Activated CD8-positive, alpha-beta memory T cell treated with anti-CD3 and anti-CD28 coated beads, Interleukin-2, amount 10 ng/mL, durations not matched to agents 7 days and 5 days (primary cell): Measurements from ENCODE around the gene DCTN3. TPM values are rescaled to one million over a fixed set of nuclear protein-coding genes. Genes with fewer than 3 reads are reported as not detected.

ENCODE experiments used
- ATAC-seq: fragments of 150-1000 bp; cut with Tn5 transposase; one replicate; pipeline ENCODE4 v1.10.0; 2021; ENCODE audit warnings: moderate library complexity
- CTCF ChIA-PET: fragments of 350-600 bp; sonication (Branson Sonifier 250); formaldehyde crosslinking; loops from one replicate; lab custom pipeline; 2021; ENCODE audit warnings: antibody characterized with exemption; lab: Charles Lee
- DNase-seq: peaks from one replicate; pipeline ENCODE4 v3.0.0-alpha.2; 2020
- H3K27ac Mint-ChIP-seq: one replicate; pipeline ENCODE4 v1.8.0; 2021; ENCODE audit warnings: mild to moderate bottlenecking, mixed read lengths
- H3K27me3 Mint-ChIP-seq: one replicate; pipeline ENCODE4 v1.8.0; 2021; ENCODE audit warnings: mixed read lengths
- H3K36me3 Mint-ChIP-seq: one replicate; pipeline ENCODE4 v1.8.0; 2021; ENCODE audit warnings: mild to moderate bottlenecking, mixed read lengths
- H3K4me1 Mint-ChIP-seq: one replicate; pipeline ENCODE4 v1.8.0; 2021; ENCODE audit warnings: mixed read lengths
- H3K4me3 Mint-ChIP-seq: one replicate; pipeline ENCODE4 v1.8.0; 2021; ENCODE audit warnings: mild to moderate bottlenecking, moderate library complexity, mixed read lengths
- H3K9me3 Mint-ChIP-seq: one replicate; pipeline ENCODE4 v1.8.0; 2022; ENCODE audit warnings: low read depth, mixed read lengths
- total RNA-seq, 2 experiments: library from RNA; stranded (reverse); gene quantifications; one replicate each; pipeline ENCODE4 v1.2.3, GENCODE V29; 2021

Gene DCTN3
- total RNA-seq, 2 experiments from 2014 or later: 106 to 120 TPM

- Mint-ChIP-seq H3K4me3 (peak within 1 kb of the TSS; percentile 63), H3K36me3 (peaks cover 6% of the 10 kb centered on the region), H3K27ac (no peak within 1 kb of the TSS), H3K4me1 (peaks cover 12% of the 10 kb centered on the region), H3K9me3 (no peaks in the 10 kb centered on the region), H3K27me3 (peaks cover 62% of the 10 kb centered on the region)
- ATAC-seq (peak; percentile 72), DNase-seq (no peak)
- CTCF ChIA-PET: interaction anchor here (0.8 to 12.5 kb wide), 5 partner anchors 10 to 251 kb away, joined by 3 to 293 read pairs (median 4); partner anchors contain the start of genes DCTN3 and RPP25L
These were observed 8.6 kb upstream of the DCTN3 start, which contains the start of gene ARID3C for GRCh38 chr9:34628656-34629490. Gene ARID3C, minus strand, starts transcription at chr9:34629066. Its CDS starts 1,052 bp downstream, at chr9:34628014.

DNA sequence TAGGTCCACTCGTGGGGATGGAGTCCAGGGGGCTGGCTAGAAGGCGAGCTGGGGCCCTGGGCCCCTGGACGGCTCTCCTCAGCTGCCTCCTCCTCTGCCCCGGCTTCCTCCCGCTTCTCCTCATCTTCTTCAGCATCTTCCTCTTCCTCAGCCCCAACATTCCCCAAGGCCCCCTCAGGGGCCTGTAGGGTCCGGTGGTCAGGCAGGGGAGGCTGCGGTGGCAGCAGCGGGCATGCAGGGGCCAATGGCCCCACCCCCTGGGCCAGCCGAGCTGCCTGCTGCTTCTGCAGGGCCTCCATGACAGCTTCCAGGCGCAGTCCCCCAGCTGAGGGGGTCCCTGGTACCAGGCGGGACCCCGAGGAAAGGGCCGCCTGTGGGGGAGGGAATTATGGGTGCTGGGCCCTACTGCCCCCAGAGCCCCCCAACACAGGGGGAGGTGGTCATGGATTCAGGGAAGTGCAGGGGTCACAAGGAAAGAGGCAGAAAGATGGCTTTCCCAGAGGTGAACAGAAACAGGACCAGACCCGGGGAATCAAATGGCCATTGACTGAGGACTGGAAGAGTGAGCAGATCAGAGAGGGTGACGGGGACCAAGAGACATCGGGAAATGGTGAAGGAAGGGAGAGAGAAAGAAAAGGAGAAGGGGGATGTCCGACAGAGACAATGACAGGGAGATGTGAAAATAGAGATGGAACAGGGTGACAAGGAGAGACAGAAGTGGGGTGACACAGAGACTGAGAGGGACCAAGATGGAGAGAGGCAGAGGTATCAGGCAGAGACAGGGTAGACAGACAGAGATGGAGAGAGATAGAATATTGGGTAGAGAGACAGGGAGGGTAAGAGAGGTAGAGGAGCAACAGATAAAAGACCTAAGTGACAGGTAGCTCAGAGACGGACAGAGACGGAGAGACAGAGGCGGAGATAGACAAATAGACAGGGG is 7.7 kb upstream of the DCTN3 start:
- Mint-ChIP-seq H3K4me3 (peak overlapping the region; percentile 63), H3K9me3 (no peaks in the 10 kb centered on the region), H3K36me3 (peaks cover 6% of the 10 kb centered on the region), H3K27me3 (peaks cover 68% of the 10 kb centered on the region), H3K4me1 (peaks cover 13% of the 10 kb centered on the region), H3K27ac (no peak overlapping the region)
- DNase-seq: no peak
- CTCF ChIA-PET: interaction anchor here (0.9 to 1.6 kb wide), 2 partner anchors 11 to 25 kb away, joined by 4 to 5 read pairs; no protein-coding TSS in a partner anchor
- ATAC-seq: peak; percentile 7

DNA sequence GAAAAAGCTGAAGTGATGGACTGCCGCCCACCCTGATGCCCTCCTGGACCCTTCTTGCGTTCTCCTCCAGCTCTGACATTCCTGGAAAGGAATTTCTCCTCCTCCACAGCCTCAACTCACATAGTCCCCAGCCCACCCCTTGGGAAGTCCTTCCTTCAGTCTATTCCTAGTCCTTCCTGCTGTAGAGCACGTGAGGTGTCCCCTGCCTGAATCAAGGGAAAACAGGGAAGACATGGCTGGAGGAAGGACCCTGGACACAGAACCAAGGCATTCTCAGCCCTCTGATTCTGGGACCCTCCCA is 4.8 kb upstream of the DCTN3 start:
- ATAC-seq (no peak), DNase-seq (no peak)
- Mint-ChIP-seq H3K27me3 (peaks cover 72% of the 10 kb centered on the region), H3K27ac (no peak overlapping the region), H3K4me3 (no peak overlapping the region), H3K36me3 (peaks cover 3% of the 10 kb centered on the region), H3K4me1 (peaks cover 19% of the 10 kb centered on the region), H3K9me3 (no peaks in the 10 kb centered on the region)
- CTCF ChIA-PET: interaction anchor here (0.9 to 16.1 kb wide), 3 partner anchors 10 to 13 kb away, joined by 3 to 293 read pairs (median 5); partner anchors contain the start of genes ARID3C, RPP25L and SIGMAR1

GRCh38 chr9:34624475-34625185 is 4.3 kb upstream of the DCTN3 start:
- CTCF ChIA-PET: interaction anchor here (0.9 to 16.1 kb wide), 3 partner anchors 10 to 12 kb away, joined by 3 to 293 read pairs (median 5); partner anchors contain the start of genes ARID3C, RPP25L and SIGMAR1
- ATAC-seq: no peak
- Mint-ChIP-seq H3K4me3 (no peak overlapping the region), H3K9me3 (no peaks in the 10 kb centered on the region), H3K27me3 (peaks cover 67% of the 10 kb centered on the region), H3K4me1 (peaks cover 21% of the 10 kb centered on the region), H3K27ac (no peak overlapping the region), H3K36me3 (peaks cover 3% of the 10 kb centered on the region)
- DNase-seq: no peak

GRCh38 chr9:34623374-34624235 is 3.3 kb upstream of the DCTN3 start:
- peaks cover 60% of the 10 kb centered on the region for H3K27me3 Mint-ChIP-seq
- peaks cover 3% of the 10 kb centered on the region for H3K36me3 Mint-ChIP-seq
- H3K9me3 Mint-ChIP-seq: no peaks in the 10 kb centered on the region
- CTCF ChIA-PET: interaction anchor here (0.6 to 16.1 kb wide), 4 partner anchors 10 to 244 kb away, joined by 3 to 293 read pairs (median 4); partner anchors contain the start of genes ARID3C and SIGMAR1
- no peak overlapping the region for H3K27ac Mint-ChIP-seq
- H3K4me3 Mint-ChIP-seq: no peak overlapping the region
- ATAC-seq: no peak
- no peak for DNase-seq
- H3K4me1 Mint-ChIP-seq: peaks cover 27% of the 10 kb centered on the region

GRCh38 chr9:34615132-34615531 is 5.2 kb downstream of the DCTN3 start:
- DNase-seq (no peak), ATAC-seq (no peak)
- CTCF ChIA-PET: interaction anchor here (0.8 to 16.1 kb wide), 3 partner anchors 12 to 87 kb away, joined by 3 to 293 read pairs (median 10); partner anchors contain the start of genes ARID3C and SIGMAR1
- Mint-ChIP-seq H3K4me1 (peaks cover 37% of the 10 kb centered on the region), H3K36me3 (peaks cover 14% of the 10 kb centered on the region), H3K4me3 (no peak overlapping the region), H3K27ac (no peak overlapping the region), H3K27me3 (no peaks in the 10 kb centered on the region), H3K9me3 (no peaks in the 10 kb centered on the region)

DNA sequence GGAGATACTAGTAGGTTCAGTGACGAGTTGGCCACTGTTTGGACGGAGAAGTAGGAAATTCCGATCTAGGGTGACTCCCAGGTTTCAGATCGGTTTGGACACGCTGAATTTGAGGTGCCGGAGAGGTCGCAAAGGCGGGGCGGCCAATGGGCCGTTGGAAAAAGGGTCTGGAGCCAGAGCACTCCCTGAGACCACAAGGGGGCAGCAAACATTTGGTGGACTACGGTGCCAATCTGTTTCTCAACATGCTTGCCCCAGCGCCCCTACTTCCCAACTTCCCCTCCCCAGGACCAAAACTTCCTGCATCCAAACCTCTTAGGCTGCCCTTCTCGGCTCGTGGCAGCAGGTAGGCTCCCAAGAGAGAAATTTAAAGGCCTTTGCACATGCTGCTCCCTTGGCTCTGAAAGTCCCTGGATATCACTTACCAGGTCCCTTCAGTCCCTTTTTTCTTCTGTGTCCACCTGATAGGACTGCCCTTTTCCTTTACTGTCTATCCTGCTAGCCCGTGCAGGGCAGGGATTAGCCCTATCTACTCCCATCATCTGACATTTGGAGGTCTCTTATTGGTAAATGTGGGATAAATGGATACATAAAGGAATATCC is 7.4 kb downstream of the DCTN3 start:
- CTCF ChIA-PET: interaction anchor here (0.6 to 16.1 kb wide), 16 partner anchors 8 to 235 kb away, joined by 3 to 293 read pairs (median 5); partner anchors contain the start of genes ARID3C, DCTN3, GALT and SIGMAR1
- H3K9me3 Mint-ChIP-seq: no peaks in the 10 kb centered on the region
- H3K27ac Mint-ChIP-seq: peak overlapping the region; percentile 83
- peaks cover 23% of the 10 kb centered on the region for H3K4me1 Mint-ChIP-seq
- no peaks in the 10 kb centered on the region for H3K27me3 Mint-ChIP-seq
- DNase-seq (peak; percentile 83), ATAC-seq (peak; percentile 54)
- H3K36me3 Mint-ChIP-seq: peaks cover 14% of the 10 kb centered on the region
- H3K4me3 Mint-ChIP-seq: peak overlapping the region; percentile 82

DNA sequence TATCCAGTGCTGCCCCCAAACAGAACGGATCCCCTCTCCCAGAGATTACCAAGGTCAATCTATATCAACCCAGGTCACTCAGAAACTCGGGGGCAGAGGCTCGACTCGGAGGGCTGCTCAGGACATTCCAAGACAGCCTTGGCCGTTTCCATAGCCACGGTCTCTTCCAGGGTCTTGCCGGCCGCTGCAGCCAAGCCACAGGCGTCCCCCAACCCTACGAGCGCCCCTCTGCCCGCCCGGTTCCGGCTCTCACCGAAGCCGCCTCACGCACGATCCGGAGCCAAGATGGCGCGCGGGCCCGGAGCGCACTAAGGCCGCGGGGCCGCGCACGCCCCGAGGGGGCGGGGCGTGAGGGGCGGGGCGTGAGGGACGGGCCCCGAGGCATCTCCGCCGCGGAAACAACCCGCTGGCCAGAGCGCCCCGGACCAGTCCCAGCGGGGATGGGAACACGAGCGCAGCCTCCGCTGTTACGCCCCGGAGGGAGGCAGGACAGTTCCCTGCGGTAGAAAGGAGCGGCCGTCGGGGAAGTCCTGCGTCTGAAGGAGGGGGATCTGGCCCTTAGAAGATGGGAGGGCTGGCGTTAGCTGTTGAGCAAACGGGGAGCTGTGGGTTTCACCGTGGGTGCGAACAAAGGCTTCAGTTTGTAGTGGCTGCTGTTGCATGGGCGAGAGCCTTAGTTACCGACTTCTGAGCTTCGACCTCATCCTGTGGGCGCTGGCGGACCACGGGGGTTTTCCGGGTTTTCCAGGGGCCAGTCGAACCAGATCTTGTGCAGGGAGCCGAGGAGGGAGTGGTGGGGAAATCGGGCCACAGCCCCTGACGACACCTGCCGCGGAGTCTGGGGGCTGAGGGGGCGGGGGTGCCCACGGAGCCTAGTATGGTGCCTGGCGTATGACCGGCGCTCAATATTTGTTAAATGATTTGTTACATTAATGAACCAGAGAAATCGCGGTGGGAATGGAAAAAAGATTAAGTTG is 8.2 kb downstream of the DCTN3 start, which contains the start of gene RPP25L:
TSS of gene RPP25L (minus strand) at position 287 of the 977 bp plus-strand sequence. CDS start 801 bp downstream, outside the sequence.
- ATAC-seq (peak; percentile 96), DNase-seq (peak; percentile 87)
- CTCF ChIA-PET: interaction anchor here (0.6 to 16.1 kb wide), 15 partner anchors 8 to 234 kb away, joined by 3 to 293 read pairs (median 5); partner anchors contain the start of genes ARID3C, DCTN3, GALT and SIGMAR1
- Mint-ChIP-seq H3K4me1 (peaks cover 23% of the 10 kb centered on the region), H3K27me3 (no peaks in the 10 kb centered on the region), H3K36me3 (peaks cover 11% of the 10 kb centered on the region), H3K9me3 (no peaks in the 10 kb centered on the region), H3K27ac (peak within 1 kb of the TSS; percentile 88), H3K4me3 (peak within 1 kb of the TSS; percentile 82)

GRCh38 chr9:34611251-34611810 is 9.0 kb downstream of the DCTN3 start:
- Mint-ChIP-seq H3K4me3 (peak overlapping the region; percentile 82), H3K27ac (peak overlapping the region; percentile 88), H3K27me3 (no peaks in the 10 kb centered on the region), H3K9me3 (no peaks in the 10 kb centered on the region), H3K36me3 (peaks cover 10% of the 10 kb centered on the region), H3K4me1 (peaks cover 23% of the 10 kb centered on the region)
- no peak for ATAC-seq
- CTCF ChIA-PET: interaction anchor here (1.0 to 16.1 kb wide), 10 partner anchors 9 to 232 kb away, joined by 3 to 293 read pairs (median 5); partner anchors contain the start of genes ARID3C, DCTN3, GALT and SIGMAR1
- DNase-seq: no peak
